IMR-90 (cell line): ENCODE results near the gene GAS2L2. TPM values are rescaled to one million over a fixed set of nuclear protein-coding genes. Genes with fewer than 3 reads are reported as not detected.

ENCODE experiments used
- ATAC-seq: fragments of 200-7000 bp; cut with Tn5 transposase; 2 replicates; pipeline ENCODE4 v1.9.1; 2020; ENCODE audit warnings: low read depth, mild to moderate bottlenecking, moderate library complexity
- BruUV-seq: library from RNA; stranded (reverse); fragments of 400-500 nt; replicated peaks from 2 replicates; lab custom pipeline; 2021; lab: Mats Ljungman, UMichigan
- CTCF ChIA-PET: fragments of 300-600 bp; formaldehyde crosslinking; extraction: SDS; loops from one replicate; lab custom pipeline; 2021; ENCODE audit warnings: antibody characterized with exemption; lab: Yijun Ruan, JAX
- POLR2A ChIA-PET: fragments of 300-600 bp; sonication (Branson Sonifier 250); formaldehyde crosslinking; loops from one replicate; lab custom pipeline; 2022; ENCODE audit warnings: antibody characterized with exemption; ENCODE audit not compliant: unreplicated experiment; lab: Charles Lee
- DNase-seq: peaks from one replicate; pipeline ENCODE4 v3.0.0; 2013
- H2AFZ ChIP-seq: replicated peaks from 2 replicates; pipeline ENCODE3; 2013; ENCODE audit warnings: low read length, mild to moderate bottlenecking; ENCODE audit not compliant: poor library complexity
- H2AK5ac ChIP-seq: 2 replicates; pipeline ENCODE4 v1.6.1; 2013; ENCODE audit warnings: low read depth, low read length, inconsistent platforms
- H2AK9ac ChIP-seq: replicated peaks from 2 replicates; pipeline ENCODE3; 2013; ENCODE audit warnings: mild to moderate bottlenecking, low read depth, low read length, moderate library complexity; ENCODE audit not compliant: poor library complexity
- H2BK120ac ChIP-seq: 2 replicates; pipeline ENCODE4 v1.6.1; 2013; ENCODE audit warnings: low read depth, low read length, inconsistent platforms
- H2BK15ac ChIP-seq: 3 replicates; pipeline ENCODE4 v1.6.1; 2013; ENCODE audit warnings: low read depth, low read length, inconsistent platforms
- H2BK20ac ChIP-seq: 2 replicates; pipeline ENCODE4 v1.6.1; 2013; ENCODE audit warnings: low read depth, mild to moderate bottlenecking, inconsistent platforms, low read length, moderate library complexity
- H2BK5ac ChIP-seq: 2 replicates; pipeline ENCODE4 v1.6.1; 2013; ENCODE audit warnings: mild to moderate bottlenecking, low read depth, low read length, inconsistent platforms; ENCODE audit not compliant: poor library complexity, severe bottlenecking
- H3K14ac ChIP-seq: replicated peaks from 2 replicates; pipeline ENCODE4 v1.6.1; 2013; ENCODE audit warnings: low read depth, low read length, inconsistent platforms
- H3K18ac ChIP-seq: 2 replicates; pipeline ENCODE4 v1.6.1; 2013; ENCODE audit warnings: low read depth, low read length, control low read depth
- H3K23ac ChIP-seq: 2 replicates; pipeline ENCODE4 v1.6.1; 2013; ENCODE audit warnings: low read depth, low read length, inconsistent platforms
- H3K27ac ChIP-seq: 2 replicates; pipeline ENCODE4 v1.5.1; 2013; ENCODE audit warnings: mild to moderate bottlenecking, control low read depth, low read length; ENCODE audit not compliant: insufficient read depth
- H3K27me3 ChIP-seq: 2 replicates; pipeline ENCODE4 v1.6.1; 2013; ENCODE audit warnings: low read length; ENCODE audit not compliant: control insufficient read depth, insufficient read depth
- H3K36me3 ChIP-seq: 2 replicates; pipeline ENCODE4 v1.6.1; 2013; ENCODE audit warnings: low read length, mixed read lengths; ENCODE audit not compliant: control insufficient read depth, insufficient read depth
- H3K4ac ChIP-seq: 2 replicates; pipeline ENCODE4 v1.6.1; 2013; ENCODE audit warnings: low read depth, low read length, inconsistent platforms
- H3K4me1 ChIP-seq: 2 replicates; pipeline ENCODE4 v1.6.1; 2013; ENCODE audit warnings: low read length, mixed read lengths; ENCODE audit not compliant: control insufficient read depth, insufficient read depth
- H3K4me2 ChIP-seq: 2 replicates; pipeline ENCODE4 v1.6.1; 2013; ENCODE audit warnings: low read depth, mild to moderate bottlenecking, control low read depth, low read length, moderate library complexity
- H3K4me3 ChIP-seq: 2 replicates; pipeline ENCODE4 v1.5.1; 2013; ENCODE audit warnings: low read depth, mild to moderate bottlenecking, control low read depth, low read length, moderate library complexity; ENCODE audit not compliant: insufficient read depth
- H3K56ac ChIP-seq: 2 replicates; pipeline ENCODE4 v1.6.1; 2013; ENCODE audit warnings: low read length, inconsistent platforms; ENCODE audit not compliant: insufficient read depth; ENCODE audit errors: extremely low read depth
- H3K79me1 ChIP-seq, 2 experiments: 2 replicates each; pipeline ENCODE4 v1.6.1; 2013; ENCODE audit warnings: low read length in 2 of 2, inconsistent platforms in 1 of 2, low read depth in 1 of 2
- H3K9ac ChIP-seq: 2 replicates; pipeline ENCODE4 v1.6.1; 2013; ENCODE audit warnings: low read depth, low read length, control low read depth
- H3K9me1 ChIP-seq: 2 replicates; pipeline ENCODE4 v1.6.1; 2013; ENCODE audit warnings: low read length, inconsistent platforms; ENCODE audit not compliant: insufficient read depth
- H3K9me3 ChIP-seq: 2 replicates; pipeline ENCODE4 v1.6.1; 2013; ENCODE audit warnings: low read length; ENCODE audit not compliant: control insufficient read depth, insufficient read depth
- H4K20me1 ChIP-seq: 2 replicates; pipeline ENCODE4 v1.6.1; 2013; ENCODE audit warnings: low read length, inconsistent platforms; ENCODE audit not compliant: insufficient read depth
- H4K5ac ChIP-seq: 2 replicates; pipeline ENCODE4 v1.6.1; 2013; ENCODE audit warnings: mild to moderate bottlenecking, low read depth, low read length, control low read depth
- H4K8ac ChIP-seq, 2 experiments: 2 replicates each; pipeline ENCODE4 v1.6.1; 2013; ENCODE audit warnings: low read depth in 2 of 2, low read length in 2 of 2, control low read depth in 1 of 2, inconsistent platforms in 1 of 2
- H4K91ac ChIP-seq: 2 replicates; pipeline ENCODE4 v1.6.1; 2013; ENCODE audit warnings: low read depth, low read length, inconsistent platforms; ENCODE audit not compliant: insufficient read depth
- CTCF ChIP-seq: conservative IDR thresholded peaks from 2 replicates; pipeline ENCODE4 v1.5.1; 2012; ENCODE audit warnings: mild to moderate bottlenecking, low read depth, low read length, improper control_type of control experiment
- MAZ ChIP-seq: IDR thresholded peaks from 2 replicates; pipeline ENCODE4 v1.6.1; 2012; ENCODE audit warnings: low read depth, mild to moderate bottlenecking, low read length, improper control_type of control experiment, moderate library complexity, borderline replicate concordance
- WGBS, 2 experiments: methylation state at CpG; one replicate each; pipeline versions ENCODE4 v1.1.5 to v1.1.7; 2013; ENCODE audit warnings: missing lambda C conversion rate in 2 of 2; ENCODE audit not compliant: insufficient read length in 1 of 2; ENCODE audit errors: extremely low coverage in 2 of 2; 5-methylcytosine and 5-hydroxymethylcytosine counted together
- dilution Hi-C: fragments of 300-500 bp; cut with HindIII; formaldehyde crosslinking; loops from one replicate; pipeline ENCODE4 v1.14.3; 2018; ENCODE audit warnings: low sequenced_read_pairs; ENCODE audit not compliant: unreplicated experiment
- in situ Hi-C: fragments of 300-500 bp; cut with MboI; formaldehyde crosslinking; loops from 3 replicates; pipeline ENCODE4 v1.14.3; 2019; ENCODE audit warnings: low sequenced_read_pairs, inconsistent platforms, mixed read lengths
- intact Hi-C: fragments of 100-400 bp; cut with micrococcal nuclease; formaldehyde crosslinking; loops from 2 replicates; pipeline ENCODE4 v1.10.0; 2022
- polyA plus RNA-seq, 3 experiments: library from polyadenylated mRNA; depleted of rRNA; stranded (reverse); fragments of >200 nt; gene quantifications; 2 replicates each; pipeline ENCODE4 v1.2.3, GENCODE V29; 2012; ENCODE audit warnings: low replicate concordance in 1 of 3
- total RNA-seq: library from RNA; depleted of rRNA; stranded (reverse); fragments of >200 nt; gene quantifications from 2 replicates; pipeline ENCODE4 v1.2.3, GENCODE V29; 2012

Gene GAS2L2
- total and polyA plus RNA-seq, 2 of the 4 experiments (the other 2 are of a cell fraction): 0.02 TPM; not detected in 1

GRCh38 chr17:35742896-35743477 is 10.1 kb downstream of the GAS2L2 start:
- 38% methylated on average over 2 of the region's 7 CpGs; no CpG with 5 or more reads in 1 of the 2 experiments for WGBS, 2 experiments
- Histone ChIP-seq H4K91ac (no peak overlapping the region), H3K9me1 (peaks cover 2% of the 10 kb centered on the region; the same call in 1 of the 2 replicates), H3K4me1 (no peaks in the 10 kb centered on the region), H3K9me3 (no peaks in the 10 kb centered on the region), H2BK120ac (no peak overlapping the region), H2BK5ac (no peak overlapping the region), H2AFZ (no peak overlapping the region), H3K23ac (no peak overlapping the region), H3K79me1 (no peaks in the 10 kb centered on the region), H3K9ac (no peak overlapping the region), H2AK9ac (no peak overlapping the region), H3K18ac (no peak overlapping the region), H3K14ac (no peak overlapping the region), H3K4me3 (no peak overlapping the region), H3K27ac (no peak overlapping the region), H3K27me3 (peaks cover 46% of the 10 kb centered on the region), H2BK20ac (no peak overlapping the region), H2BK15ac (no peak overlapping the region), H3K4ac (no peak overlapping the region), H4K20me1 (peaks cover 12% of the 10 kb centered on the region), H4K8ac (no peak overlapping the region), H3K36me3 (no peaks in the 10 kb centered on the region), H4K5ac (no peak overlapping the region), H3K4me2 (no peak overlapping the region), H3K56ac (no peak overlapping the region), H2AK5ac (no peak overlapping the region)
- ATAC-seq (no peak), DNase-seq (no peak)
- dilution Hi-C loops (no loop called here), in situ Hi-C loops (loop anchor here (25.0 kb wide), 1 partner anchor 381 kb away; the partner anchor contains the start of gene SLFN11), intact Hi-C loops (loop anchor here (10.0 kb wide), 2 partner anchors 308 to 498 kb away; partner anchors contain the start of genes SLFN12 and SLFN5)
- no TSS peak for BruUV-seq
- ChIA-PET CTCF (no interaction called here), POLR2A (no interaction called here)
- TF ChIP-seq CTCF (no peak), MAZ (no peak)
